ENCODE measurements around the gene SLC25A42.

GRCh38 chr19:19050731-19051130, 13.1 kb upstream of the SLC25A42 start:
- TF ChIP-seq POLR2A (IDR thresholded peaks at IDR 0.05; ENCODE audit: low read length) (no peak), GATA1 (IDR thresholded peaks at IDR 0.05; ENCODE audit: low read depth, low read length) (no peak)
